ENCODE results near the gene SLC8B1. TPM values are rescaled to one million over a fixed set of nuclear protein-coding genes. Genes with fewer than 3 reads are reported as not detected.

SLC8B1 gene
- total RNA-seq, 1 donor from 2014 or later, result 39.3 TPM

DNA sequence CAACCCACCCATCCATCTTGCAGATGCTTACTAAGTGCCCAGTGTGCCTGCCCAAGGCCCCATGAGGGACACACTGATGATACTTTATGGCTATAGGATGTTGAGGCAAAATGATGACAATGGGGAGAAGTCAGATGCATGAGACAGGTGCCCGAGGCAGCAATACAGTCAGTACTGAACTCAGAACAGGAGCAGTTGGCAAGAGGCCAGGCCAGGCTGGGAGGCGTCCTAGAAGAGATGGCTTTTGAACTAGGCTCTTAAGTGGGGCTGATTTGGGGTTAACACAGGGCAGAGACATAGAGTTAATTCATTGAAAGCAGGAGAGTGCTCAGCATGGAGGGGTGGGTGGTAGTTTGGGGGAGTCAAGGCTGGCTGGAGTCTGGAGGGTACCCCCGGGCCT, 39.1 kb upstream of the SLC8B1 start:
- no peak for ATAC-seq

DNA sequence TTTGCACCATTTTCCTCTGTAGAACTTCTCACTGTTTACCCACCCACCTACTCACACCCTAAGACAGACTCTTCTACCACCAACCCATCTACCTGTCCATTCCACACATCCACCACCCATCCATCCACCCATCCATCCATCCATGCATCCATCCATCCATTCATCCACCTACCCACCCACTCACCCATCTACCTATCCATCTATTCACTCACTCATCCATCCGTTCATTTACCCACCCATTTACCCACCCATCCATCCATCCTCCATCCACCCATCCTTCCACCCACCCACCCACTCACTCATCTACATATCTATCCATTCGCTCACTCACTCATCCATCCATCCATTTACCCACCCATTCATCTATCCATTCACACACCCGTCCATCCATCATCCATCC, 38.5 kb upstream of the SLC8B1 start:
- DNase-seq (no peak), ATAC-seq (no peak)
- H3K4me1 ChIP-seq, result no peaks in the 10 kb centered on the region
- peaks cover 68% of the 10 kb centered on the region for H3K36me3 ChIP-seq
- no peak overlapping the region for H3K27ac ChIP-seq
- TF ChIP-seq, protein P1, sequence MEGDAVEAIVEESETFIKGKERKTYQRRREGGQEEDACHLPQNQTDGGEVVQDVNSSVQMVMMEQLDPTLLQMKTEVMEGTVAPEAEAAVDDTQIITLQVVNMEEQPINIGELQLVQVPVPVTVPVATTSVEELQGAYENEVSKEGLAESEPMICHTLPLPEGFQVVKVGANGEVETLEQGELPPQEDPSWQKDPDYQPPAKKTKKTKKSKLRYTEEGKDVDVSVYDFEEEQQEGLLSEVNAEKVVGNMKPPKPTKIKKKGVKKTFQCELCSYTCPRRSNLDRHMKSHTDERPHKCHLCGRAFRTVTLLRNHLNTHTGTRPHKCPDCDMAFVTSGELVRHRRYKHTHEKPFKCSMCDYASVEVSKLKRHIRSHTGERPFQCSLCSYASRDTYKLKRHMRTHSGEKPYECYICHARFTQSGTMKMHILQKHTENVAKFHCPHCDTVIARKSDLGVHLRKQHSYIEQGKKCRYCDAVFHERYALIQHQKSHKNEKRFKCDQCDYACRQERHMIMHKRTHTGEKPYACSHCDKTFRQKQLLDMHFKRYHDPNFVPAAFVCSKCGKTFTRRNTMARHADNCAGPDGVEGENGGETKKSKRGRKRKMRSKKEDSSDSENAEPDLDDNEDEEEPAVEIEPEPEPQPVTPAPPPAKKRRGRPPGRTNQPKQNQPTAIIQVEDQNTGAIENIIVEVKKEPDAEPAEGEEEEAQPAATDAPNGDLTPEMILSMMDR (IDR thresholded peaks at IDR 0.05), result no peak
- H3K27me3 ChIP-seq (ENCODE audit: low read depth), result no peaks in the 10 kb centered on the region
- intact Hi-C loops (cut with DNase I), result no loop called here
- no peak overlapping the region for H3K4me3 ChIP-seq
- H3K9me3 ChIP-seq, result no peaks in the 10 kb centered on the region

More for the DNA sequence above, 39.1 kb upstream of the SLC8B1 start:
- Histone ChIP-seq H3K4me1 (no peaks in the 10 kb centered on the region), H3K9me3 (no peaks in the 10 kb centered on the region), H3K36me3 (peaks cover 66% of the 10 kb centered on the region), H3K27me3 (ENCODE audit: low read depth) (no peaks in the 10 kb centered on the region), H3K27ac (no peak overlapping the region), H3K4me3 (no peak overlapping the region)
- TF ChIP-seq, protein P1 (IDR thresholded peaks at IDR 0.05), result no peak
- DNase-seq, result no peak
- intact Hi-C loops (cut with DNase I), result no loop called here

DNA sequence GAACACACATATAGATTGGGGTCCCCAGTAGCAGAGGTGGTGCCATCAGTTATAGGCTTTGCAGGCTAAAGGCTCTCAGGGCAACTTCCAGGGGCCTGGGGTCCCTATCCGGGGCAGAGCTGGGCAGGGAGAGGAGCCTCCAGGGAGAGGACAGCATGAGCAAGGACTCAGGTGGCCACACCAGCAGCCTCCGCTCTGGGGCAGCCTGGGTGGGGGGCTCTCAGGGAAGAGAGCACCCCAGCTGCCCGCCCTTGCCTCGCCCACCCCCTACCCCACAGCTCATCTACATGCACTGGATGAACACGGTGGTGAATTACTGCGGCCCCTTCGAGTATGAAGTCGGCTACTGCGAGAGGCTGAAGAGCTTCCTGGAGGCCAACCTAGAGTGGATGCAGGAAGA, 37.5 kb upstream of the SLC8B1 start:
- no peak overlapping the region for H3K4me3 ChIP-seq
- no peaks in the 10 kb centered on the region for H3K27me3 ChIP-seq (ENCODE audit: low read depth)
- TF ChIP-seq, protein P1 (IDR thresholded peaks at IDR 0.05), result no peak
- H3K9me3 ChIP-seq, result no peaks in the 10 kb centered on the region
- no peak overlapping the region for H3K27ac ChIP-seq
- H3K36me3 ChIP-seq, result peaks cover 60% of the 10 kb centered on the region
- ATAC-seq (no peak), DNase-seq (no peak)
- intact Hi-C loops (cut with DNase I), result no loop called here
- H3K4me1 ChIP-seq, result no peaks in the 10 kb centered on the region

DNA sequence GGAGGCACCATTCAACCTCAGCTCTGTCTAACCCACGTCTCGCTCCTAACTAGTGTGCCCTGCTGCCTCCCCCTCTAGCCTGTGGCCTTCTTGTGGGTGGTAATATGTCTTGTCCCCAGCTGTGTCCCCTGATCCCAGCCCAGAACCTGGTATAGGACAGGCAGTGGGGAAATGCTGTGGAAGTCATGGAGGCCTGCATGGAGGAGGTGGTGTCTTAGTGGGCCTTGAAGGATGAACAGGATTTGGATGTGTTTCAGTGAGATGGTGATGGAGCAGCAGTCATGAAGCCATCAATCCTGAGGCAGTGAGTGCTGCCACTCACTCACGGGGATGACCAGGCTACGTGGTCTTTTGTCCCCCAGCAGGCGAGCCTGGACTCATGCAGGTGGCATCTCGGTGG, 36.9 kb upstream of the SLC8B1 start:
- H3K36me3 ChIP-seq, result peaks cover 54% of the 10 kb centered on the region

DNA sequence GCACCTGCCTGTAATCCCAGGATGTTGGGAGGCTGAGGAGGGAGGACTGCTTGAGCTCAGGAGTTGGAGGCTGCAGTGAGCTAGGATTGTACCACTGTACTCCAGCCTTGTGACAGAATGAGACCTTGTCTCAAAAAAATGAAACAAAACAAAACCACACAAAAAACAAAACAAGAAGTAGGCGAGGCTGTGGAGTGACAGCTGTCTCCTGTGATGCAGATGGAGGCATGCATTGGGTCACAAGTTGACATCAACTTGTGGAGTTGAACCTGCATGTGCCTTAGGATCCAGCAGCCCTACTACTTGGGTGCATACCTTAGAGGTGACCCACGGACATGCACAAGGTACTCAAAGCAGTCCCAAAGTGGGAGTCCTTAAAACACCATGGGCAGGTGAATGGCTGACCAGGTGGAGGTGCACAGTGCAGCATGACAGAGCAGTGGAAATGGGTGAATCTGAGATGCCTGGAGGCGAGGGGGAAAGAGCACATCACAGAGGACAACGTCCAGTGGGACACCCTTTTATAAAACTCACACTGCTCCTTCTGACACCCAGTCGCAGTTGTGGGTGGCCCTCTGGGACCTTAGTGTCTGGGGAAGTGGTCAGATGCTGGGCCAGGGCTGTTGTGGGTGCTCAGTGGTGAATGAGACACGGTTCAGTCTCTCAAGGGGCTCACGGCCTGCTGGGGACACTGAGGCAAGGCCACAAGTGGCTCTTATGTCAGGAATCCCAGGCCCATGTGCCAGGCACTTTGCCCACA, 36.2 kb upstream of the SLC8B1 start:
- Histone ChIP-seq H3K4me3 (no peak overlapping the region), H3K27me3 (ENCODE audit: low read depth) (no peaks in the 10 kb centered on the region), H3K27ac (no peak overlapping the region), H3K36me3 (peaks cover 50% of the 10 kb centered on the region), H3K4me1 (no peaks in the 10 kb centered on the region), H3K9me3 (no peaks in the 10 kb centered on the region)
- intact Hi-C loops (cut with DNase I), result no loop called here
- ATAC-seq (no peak), DNase-seq (no peak)
- TF ChIP-seq, protein P1 (IDR thresholded peaks at IDR 0.05), result no peak

More for the DNA sequence above, 36.9 kb upstream of the SLC8B1 start:
- DNase-seq (no peak), ATAC-seq (no peak)
- intact Hi-C loops (cut with DNase I), result no loop called here
- Histone ChIP-seq H3K27ac (no peak overlapping the region), H3K27me3 (ENCODE audit: low read depth) (no peaks in the 10 kb centered on the region), H3K9me3 (no peaks in the 10 kb centered on the region), H3K4me1 (no peaks in the 10 kb centered on the region), H3K4me3 (no peak overlapping the region)
- TF ChIP-seq, protein P1 (IDR thresholded peaks at IDR 0.05), result no peak

Data from lower lobe of right lung (tissue), 2 donors.